ENCODE results near the gene SCAMP2. TPM values are rescaled to one million over a fixed set of nuclear protein-coding genes. Genes with fewer than 3 reads are reported as not detected.
A peak's percentile ranks its signal among the peaks of the same experiment; 100 is the strongest.

SCAMP2 gene
- total RNA-seq, 1 experiment from 2014 or later: 60.0 TPM

- DNase-seq (ENCODE audit: low read depth): no peak
These were observed 53.1 kb downstream of the SCAMP2 start for GRCh38 chr15:74820056-74820455.

- peak; percentile 79 for DNase-seq (ENCODE audit: low read depth)
These were observed 55.8 kb downstream of the SCAMP2 start for GRCh38 chr15:74817370-74817737.

GRCh38 chr15:74816624-74817369 is 56.4 kb downstream of the SCAMP2 start:
- DNase-seq (ENCODE audit: low read depth): no peak

GRCh38 chr15:74815961-74816360 is 57.2 kb downstream of the SCAMP2 start:
- DNase-seq (ENCODE audit: low read depth): no peak

- peak; percentile 25 for DNase-seq (ENCODE audit: low read depth)
These were observed 57.8 kb downstream of the SCAMP2 start for GRCh38 chr15:74815121-74815934.

GRCh38 chr15:74812533-74812932 is 60.6 kb downstream of the SCAMP2 start, which contains the start of gene LMAN1L:
Gene LMAN1L, plus strand, starts transcription at chr15:74812835. Its CDS starts 20 bp downstream, at chr15:74812855.
- no peak for DNase-seq (ENCODE audit: low read depth)

- peak; percentile 44 for DNase-seq (ENCODE audit: low read depth)
These were observed 63.2 kb downstream of the SCAMP2 start for GRCh38 chr15:74809956-74810355.

- no peak for DNase-seq (ENCODE audit: low read depth)
These were observed 63.9 kb downstream of the SCAMP2 start for GRCh38 chr15:74809242-74809641.

GRCh38 chr15:74808840-74809229 is 64.3 kb downstream of the SCAMP2 start:
- no peak for DNase-seq (ENCODE audit: low read depth)

- DNase-seq (ENCODE audit: low read depth): peak; percentile 25
These were observed 64.9 kb downstream of the SCAMP2 start for GRCh38 chr15:74808078-74808839.

GRCh38 chr15:74807282-74807681 is 65.9 kb downstream of the SCAMP2 start:
- no peak for DNase-seq (ENCODE audit: low read depth)

- no peak for DNase-seq (ENCODE audit: low read depth)
These were observed 68.2 kb downstream of the SCAMP2 start for GRCh38 chr15:74804935-74805334.

GRCh38 chr15:74802862-74803447 is 70.2 kb downstream of the SCAMP2 start:
- no peak for DNase-seq (ENCODE audit: low read depth)

GRCh38 chr15:74802290-74802689 is 70.9 kb downstream of the SCAMP2 start:
- DNase-seq (ENCODE audit: low read depth): no peak

GRCh38 chr15:74801311-74801997 is 71.7 kb downstream of the SCAMP2 start:
- no peak for DNase-seq (ENCODE audit: low read depth)

GRCh38 chr15:74800559-74801094 is 72.5 kb downstream of the SCAMP2 start:
- DNase-seq (ENCODE audit: low read depth): no peak

GRCh38 chr15:74799856-74800558 is 73.2 kb downstream of the SCAMP2 start:
- DNase-seq (ENCODE audit: low read depth): peak; percentile 72

- DNase-seq (ENCODE audit: low read depth): no peak
These were observed 73.8 kb downstream of the SCAMP2 start for GRCh38 chr15:74799255-74799855.

GRCh38 chr15:74798388-74799254 is 74.5 kb downstream of the SCAMP2 start:
- DNase-seq (ENCODE audit: low read depth): no peak

Measured in M059J (cell line).